Osteoblast (primary cell): ENCODE results near the gene UNC13D. TPM values are rescaled to one million over a fixed set of nuclear protein-coding genes. Genes with fewer than 3 reads are reported as not detected.
"Not testable (repeated sequence)": the region's sequence is repeated elsewhere in the genome, so short reads cannot be mapped to it uniquely, and the experiment has no call there.

Experiments used
- DNase-seq: peaks from one replicate; pipeline ENCODE4 v3.0.0; 2011; ENCODE audit warnings: low spot score, mixed read lengths; ENCODE audit not compliant: insufficient read length; ENCODE audit errors: missing footprints
- H2AFZ ChIP-seq: 2 replicates; pipeline ENCODE4 v1.6.0; 2011; ENCODE audit warnings: mild to moderate bottlenecking, low read length
- H3K27ac ChIP-seq: 2 replicates; pipeline ENCODE4 v1.5.1; 2011; ENCODE audit warnings: mild to moderate bottlenecking, low read depth, low read length, moderate library complexity
- H3K27me3 ChIP-seq: 2 replicates; pipeline ENCODE4 v1.6.0; 2012; ENCODE audit warnings: mild to moderate bottlenecking, control low read depth, inconsistent platforms, low read length, moderate library complexity; ENCODE audit not compliant: insufficient read depth
- H3K36me3 ChIP-seq: 2 replicates; pipeline ENCODE4 v1.5.1; 2011; ENCODE audit warnings: mild to moderate bottlenecking, low read length, control low read depth, moderate library complexity; ENCODE audit not compliant: insufficient read depth
- H3K4me1 ChIP-seq: 2 replicates; pipeline ENCODE4 v1.5.1; 2011; ENCODE audit warnings: mild to moderate bottlenecking, low read length, control low read depth, moderate library complexity; ENCODE audit not compliant: insufficient read depth
- H3K4me2 ChIP-seq: 2 replicates; pipeline ENCODE4 v1.6.0; 2011; ENCODE audit warnings: mild to moderate bottlenecking, low read length; ENCODE audit not compliant: insufficient read depth
- H3K4me3 ChIP-seq: fragments of 200-600 bp; sonication (generic); 3 replicates; pipeline ENCODE4 v1.5.1; 2012; ENCODE audit warnings: mild to moderate bottlenecking, low read length, inconsistent platforms; ENCODE audit not compliant: insufficient read depth
- H3K79me2 ChIP-seq: 2 replicates; pipeline ENCODE4 v1.6.0; 2012; ENCODE audit warnings: mild to moderate bottlenecking, low read length, control low read depth, inconsistent platforms; ENCODE audit not compliant: insufficient read depth
- H3K9me3 ChIP-seq: 2 replicates; pipeline ENCODE4 v1.5.1; 2011; ENCODE audit warnings: low read depth, low read length, control low read depth
- H4K20me1 ChIP-seq: 2 replicates; pipeline ENCODE4 v1.6.0; 2012; ENCODE audit warnings: mild to moderate bottlenecking, low read length, control low read depth; ENCODE audit not compliant: insufficient read depth
- CTCF ChIP-seq: IDR thresholded peaks from 2 replicates; pipeline ENCODE4 v1.5.1; 2011; ENCODE audit warnings: mild to moderate bottlenecking, low read depth, low read length, moderate library complexity; ENCODE audit errors: extremely low read depth
- total RNA-seq: library from RNA; depleted of rRNA; stranded (reverse); fragments of >200 nt; gene quantifications from 2 replicates; pipeline ENCODE4 v1.2.3, GENCODE V29; 2012

Gene UNC13D
- total RNA-seq, 1 donor, result 1.1 TPM

DNA sequence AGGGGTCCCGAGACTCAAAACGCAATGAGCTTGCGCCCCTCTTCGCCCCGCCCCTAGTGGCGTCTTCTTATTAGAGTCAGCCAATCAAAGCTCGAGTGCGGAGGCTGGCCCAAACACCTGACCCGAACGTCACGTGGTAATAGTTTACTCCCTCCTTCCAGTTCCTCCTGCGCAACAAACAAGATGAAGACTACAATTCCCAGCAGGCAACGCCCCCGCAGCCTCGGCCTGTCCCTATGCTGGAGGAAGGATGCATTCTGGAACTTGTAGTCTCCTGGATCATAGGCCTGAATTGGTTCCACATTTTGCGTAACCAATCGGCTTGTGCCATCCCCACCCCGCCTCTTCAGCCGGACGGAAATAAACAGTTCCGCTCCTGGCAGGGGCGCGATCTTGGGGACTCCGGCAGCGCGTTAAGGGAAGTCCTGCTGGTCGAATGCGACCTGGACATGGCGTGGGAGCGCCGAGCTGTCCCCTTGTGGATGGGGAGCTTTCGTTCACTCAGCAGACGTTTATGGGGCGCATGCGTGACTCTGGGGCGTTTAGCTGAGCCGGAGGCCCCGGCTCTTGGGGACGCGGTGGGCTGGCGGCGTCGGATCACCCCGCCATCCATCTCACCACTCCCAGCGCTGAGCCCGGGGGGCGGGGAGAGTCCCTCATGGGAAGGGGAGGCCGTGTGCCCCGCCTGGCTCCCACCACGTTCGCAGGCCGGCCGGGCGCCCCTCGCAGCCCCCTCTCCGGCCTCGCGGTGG lies 11.3 kb upstream of the UNC13D start, which contains the start of gene WBP2:
TSS of gene WBP2 (minus strand) at position 26 of the 752 bp plus-strand sequence. CDS start 38 bp downstream, outside the sequence.
- no peak for TF ChIP-seq CTCF
- Histone ChIP-seq H3K9me3 (no peaks in the 10 kb centered on the region), H3K36me3 (peaks cover 12% of the 10 kb centered on the region), H3K27me3 (no peaks in the 10 kb centered on the region), H2AFZ (peak within 1 kb of the TSS; percentile 97), H3K4me1 (peaks cover 26% of the 10 kb centered on the region), H3K4me2 (peak within 1 kb of the TSS; percentile 85), H3K27ac (peak within 1 kb of the TSS; percentile 84), H4K20me1 (peaks cover 3% of the 10 kb centered on the region), H3K79me2 (peaks cover 25% of the 10 kb centered on the region), H3K4me3 (peak within 1 kb of the TSS; percentile 100)
- peak; percentile 100 for DNase-seq

GRCh38 chr17:75854881-75855309 lies 10.7 kb upstream of the UNC13D start:
- H3K4me2 ChIP-seq, result peak overlapping the region; percentile 85
- no peaks in the 10 kb centered on the region for H3K9me3 ChIP-seq
- peak; percentile 84 for DNase-seq
- peak overlapping the region; percentile 100 for H3K4me3 ChIP-seq
- TF ChIP-seq CTCF, result no peak
- peaks cover 26% of the 10 kb centered on the region for H3K4me1 ChIP-seq
- peak overlapping the region; percentile 78 for H2AFZ ChIP-seq
- H3K36me3 ChIP-seq, result peaks cover 15% of the 10 kb centered on the region
- no peaks in the 10 kb centered on the region for H3K27me3 ChIP-seq
- peak overlapping the region; percentile 84 for H3K27ac ChIP-seq
- peaks cover 25% of the 10 kb centered on the region for H3K79me2 ChIP-seq
- peaks cover 3% of the 10 kb centered on the region for H4K20me1 ChIP-seq

GRCh38 chr17:75854101-75854748 lies 10.0 kb upstream of the UNC13D start:
- peaks cover 3% of the 10 kb centered on the region for H4K20me1 ChIP-seq
- DNase-seq, result peak; percentile 94
- no peaks in the 10 kb centered on the region for H3K27me3 ChIP-seq
- peak overlapping the region; percentile 85 for H3K4me2 ChIP-seq
- no peak overlapping the region for H2AFZ ChIP-seq
- peak overlapping the region; percentile 100 for H3K4me3 ChIP-seq
- no peak for TF ChIP-seq CTCF
- H3K4me1 ChIP-seq, result peaks cover 26% of the 10 kb centered on the region
- peaks cover 22% of the 10 kb centered on the region for H3K36me3 ChIP-seq
- no peaks in the 10 kb centered on the region for H3K9me3 ChIP-seq
- H3K27ac ChIP-seq, result peak overlapping the region; percentile 84
- peaks cover 28% of the 10 kb centered on the region for H3K79me2 ChIP-seq

- no peak for TF ChIP-seq CTCF
- H3K36me3 ChIP-seq, result peaks cover 30% of the 10 kb centered on the region
- H3K27ac ChIP-seq, result peak overlapping the region; percentile 84
- peak; percentile 94 for DNase-seq
- no peaks in the 10 kb centered on the region for H3K27me3 ChIP-seq
- H3K4me1 ChIP-seq, result peaks cover 26% of the 10 kb centered on the region
- H2AFZ ChIP-seq, result no peak overlapping the region
- peaks cover 5% of the 10 kb centered on the region for H4K20me1 ChIP-seq
- H3K79me2 ChIP-seq, result peaks cover 28% of the 10 kb centered on the region
- H3K4me3 ChIP-seq, result peak overlapping the region; percentile 15
- peak overlapping the region; percentile 85 for H3K4me2 ChIP-seq
- H3K9me3 ChIP-seq, result no peaks in the 10 kb centered on the region
Measured at GRCh38 chr17:75853433-75853832, 9.2 kb upstream of the UNC13D start.

DNA sequence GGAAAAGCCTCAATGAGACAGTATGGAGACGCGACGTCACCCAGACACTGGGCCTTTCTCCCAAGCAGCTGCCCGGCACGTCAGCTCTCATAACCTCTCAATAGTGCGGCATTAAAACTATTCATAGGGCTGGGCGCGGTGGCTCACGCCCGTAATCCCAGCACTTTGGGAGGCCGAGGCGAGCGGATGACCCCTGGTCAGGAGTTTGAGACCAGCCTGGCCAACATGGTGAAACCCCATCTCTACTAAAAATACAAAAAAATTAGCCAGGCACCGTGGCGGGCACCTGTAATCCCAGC lies 7.4 kb upstream of the UNC13D start:
- H2AFZ ChIP-seq, H3K4me3 ChIP-seq, H3K9me3 ChIP-seq, H3K27me3 ChIP-seq, H3K4me2 ChIP-seq, DNase-seq, H3K27ac ChIP-seq, H4K20me1 ChIP-seq: not testable (repeated sequence)
- H3K4me1 ChIP-seq, result peaks cover 25% of the 10 kb centered on the region
- peaks cover 48% of the 10 kb centered on the region for H3K36me3 ChIP-seq
- H3K79me2 ChIP-seq, result peaks cover 28% of the 10 kb centered on the region
